ENCODE data around the gene MTRFR.

Gene MTRFR

DNA sequence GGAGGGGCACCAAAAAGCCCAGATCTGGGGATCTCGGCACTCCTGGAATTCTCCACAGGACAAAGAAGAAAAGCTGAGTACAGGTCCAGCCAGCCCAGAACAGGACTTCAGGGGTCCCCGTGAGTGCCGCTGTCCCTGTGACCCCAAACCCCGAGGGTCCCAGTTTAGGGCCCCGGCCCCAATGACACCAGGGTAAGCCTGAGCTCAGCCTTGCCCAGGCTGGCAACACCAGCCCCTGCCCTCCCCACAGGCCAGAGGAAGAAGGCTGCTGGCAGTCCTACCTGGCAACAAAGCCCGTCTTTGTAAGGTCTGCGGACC, 36.6 kb downstream of the MTRFR start:
- in situ Hi-C loops (cut with MboI; ENCODE audit: low sequenced_read_pairs) = no loop called here

- in situ Hi-C loops (cut with MboI; ENCODE audit: low sequenced_read_pairs) = no loop called here
These were observed 37.2 kb downstream of the MTRFR start for GRCh38 chr12:123270214-123271000.

- in situ Hi-C loops (cut with MboI; ENCODE audit: low sequenced_read_pairs) = no loop called here
These were observed 37.9 kb downstream of the MTRFR start for GRCh38 chr12:123271001-123271668.

DNA sequence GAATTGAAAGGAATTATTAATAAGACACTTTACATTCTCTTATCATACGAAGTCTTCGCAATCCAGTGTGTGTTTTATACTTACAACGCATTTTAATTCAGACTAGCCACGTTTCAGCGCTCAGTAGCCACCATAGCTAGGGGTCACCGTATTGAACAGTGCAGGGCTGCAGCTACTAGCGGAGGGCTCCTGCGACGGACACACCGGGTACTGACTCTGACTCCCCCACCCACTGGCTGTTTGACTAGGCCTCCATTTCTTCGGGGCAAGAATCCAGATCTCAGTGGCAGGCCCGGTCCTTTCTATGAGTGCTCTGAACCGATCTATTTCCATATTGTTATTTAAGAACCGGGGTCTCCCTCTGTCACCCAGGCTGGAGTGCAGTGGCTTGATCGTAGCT, 39.9 kb downstream of the MTRFR start:
- in situ Hi-C loops (cut with MboI; ENCODE audit: low sequenced_read_pairs) = no loop called here

- in situ Hi-C loops (cut with MboI; ENCODE audit: low sequenced_read_pairs) = no loop called here
These were observed 44.9 kb downstream of the MTRFR start for GRCh38 chr12:123278101-123278627.

- in situ Hi-C loops (cut with MboI; ENCODE audit: low sequenced_read_pairs) = no loop called here
These were observed 47.7 kb downstream of the MTRFR start for GRCh38 chr12:123280971-123281370.

DNA sequence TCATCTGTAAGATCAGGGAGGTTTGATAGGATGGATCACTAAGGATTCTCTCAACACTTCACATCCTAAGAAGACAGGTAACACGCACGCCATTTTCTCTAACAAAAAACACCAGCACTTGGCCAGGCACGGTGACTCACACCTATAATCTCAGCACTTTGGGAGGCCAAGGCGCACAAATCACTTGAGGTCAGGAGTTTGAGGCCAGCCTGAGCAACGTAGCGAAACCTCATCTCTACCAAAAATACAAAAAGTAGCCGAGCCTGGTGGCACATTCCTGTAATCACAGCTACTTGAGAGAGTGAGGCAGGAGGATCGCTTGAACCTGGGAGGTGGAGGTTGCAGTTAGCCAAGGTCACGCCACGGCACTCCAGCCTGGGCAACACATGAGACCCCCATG, 48.9 kb downstream of the MTRFR start:
- in situ Hi-C loops (cut with MboI; ENCODE audit: low sequenced_read_pairs) = no loop called here

DNA sequence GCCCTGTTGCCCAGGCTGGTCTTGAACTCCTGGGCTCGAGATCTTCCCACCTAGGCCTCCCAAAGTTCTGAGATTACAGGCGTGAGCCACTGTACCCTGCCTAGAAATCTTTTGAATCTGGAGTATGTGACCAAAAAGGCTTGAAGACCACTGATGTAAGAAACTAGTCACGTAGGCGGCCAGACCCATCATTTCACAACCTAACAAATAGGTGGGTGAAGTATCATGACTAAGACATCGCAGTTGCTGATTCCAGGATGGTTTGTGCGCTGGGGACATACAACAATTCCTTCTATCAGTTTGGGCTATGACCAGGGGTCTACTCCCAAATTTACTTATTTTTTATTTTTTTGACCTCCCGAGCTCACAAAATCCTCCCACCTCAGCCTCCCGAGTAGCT, 50.2 kb downstream of the MTRFR start:
- in situ Hi-C loops (cut with MboI; ENCODE audit: low sequenced_read_pairs) = no loop called here

DNA sequence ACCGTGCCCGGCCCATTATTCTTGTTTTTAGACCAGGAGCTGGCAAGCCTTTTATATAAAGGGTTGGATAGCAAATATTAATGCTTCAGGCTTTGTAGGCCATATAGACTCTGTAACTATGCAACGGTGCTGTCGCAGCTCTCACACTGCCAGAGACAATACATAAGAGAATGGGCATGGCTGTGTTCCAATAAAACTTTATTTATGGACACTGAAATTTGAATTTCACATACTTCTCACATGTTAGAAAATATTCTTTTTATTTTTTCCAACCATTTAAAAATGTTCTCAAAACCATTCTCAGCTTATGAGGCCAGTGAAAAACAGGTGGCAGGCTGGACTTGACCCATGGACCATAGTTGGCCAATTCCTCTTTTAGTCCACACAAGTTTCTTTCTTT, 51.4 kb downstream of the MTRFR start:
- in situ Hi-C loops (cut with MboI; ENCODE audit: low sequenced_read_pairs) = no loop called here

DNA sequence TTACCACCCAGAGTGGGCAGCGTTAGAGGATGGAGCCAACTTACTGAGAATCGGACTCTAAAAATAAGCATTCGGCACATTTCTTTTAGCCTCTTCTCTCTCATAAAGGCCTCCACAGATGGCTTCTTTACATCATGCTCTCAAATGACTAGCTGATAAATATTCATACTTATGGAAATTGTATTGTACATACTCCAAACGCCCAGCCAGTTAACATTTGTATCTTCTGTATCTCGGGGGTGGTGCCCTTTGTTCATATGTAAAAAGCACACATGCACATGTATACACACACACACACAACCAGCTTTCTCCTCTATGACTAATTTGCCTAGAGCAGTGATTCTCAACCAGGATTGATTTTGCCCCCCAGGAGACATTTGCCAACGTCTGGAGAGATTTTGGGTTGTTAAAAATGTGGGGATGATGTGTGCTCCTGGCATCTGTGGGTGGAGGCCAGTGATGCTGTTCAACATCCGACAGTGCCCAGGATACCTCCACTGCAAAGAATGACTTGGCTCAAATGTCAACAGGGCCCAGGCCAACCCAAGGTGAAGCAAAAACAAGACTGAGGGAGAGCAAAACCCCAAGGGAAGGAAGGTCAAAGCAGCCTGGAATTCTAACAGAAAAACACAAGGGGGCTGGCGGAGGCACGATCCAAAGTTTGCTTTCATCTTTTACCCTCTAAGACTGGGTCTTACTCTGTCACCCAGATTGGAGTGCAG, 53.6 kb downstream of the MTRFR start:
- in situ Hi-C loops (cut with MboI; ENCODE audit: low sequenced_read_pairs) = no loop called here

DNA sequence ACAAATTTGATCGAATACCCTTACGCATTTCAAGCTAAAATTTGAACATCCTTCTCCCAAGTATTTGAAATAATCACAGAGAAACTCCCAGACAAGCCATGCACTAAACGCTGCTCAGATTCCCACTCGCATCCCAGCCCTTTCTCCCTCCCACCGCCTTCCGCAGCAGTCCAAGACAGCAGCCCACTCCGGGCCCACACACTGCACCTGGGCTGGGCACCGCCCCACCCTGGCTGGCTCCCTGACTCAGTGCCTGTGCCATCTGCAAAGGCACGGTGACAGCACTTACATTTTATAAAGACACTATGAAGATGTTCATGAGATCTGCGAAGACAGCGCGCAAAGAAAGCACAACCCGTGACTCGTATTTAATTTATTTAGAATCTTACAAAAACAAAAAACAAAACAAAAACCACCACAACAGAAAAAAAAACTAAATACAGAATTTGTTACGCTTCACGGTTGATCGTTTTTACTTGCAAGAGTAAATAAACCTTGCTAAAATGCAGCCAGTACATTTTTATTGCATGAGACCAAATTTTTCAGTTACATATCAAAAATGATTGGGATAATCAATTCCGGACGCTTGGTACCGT, 55.6 kb downstream of the MTRFR start:
- in situ Hi-C loops (cut with MboI; ENCODE audit: low sequenced_read_pairs) = no loop called here

GRCh38 chr12:123289911-123290310, 56.7 kb downstream of the MTRFR start:
- in situ Hi-C loops (cut with MboI; ENCODE audit: low sequenced_read_pairs) = no loop called here

- in situ Hi-C loops (cut with MboI; ENCODE audit: low sequenced_read_pairs) = no loop called here
These were observed 60.0 kb downstream of the MTRFR start for GRCh38 chr12:123293178-123293760.

GRCh38 chr12:123305136-123305535, 71.9 kb downstream of the MTRFR start:
- in situ Hi-C loops (cut with MboI; ENCODE audit: low sequenced_read_pairs) = loop anchor here (25.0 kb wide), 1 partner anchor 718 kb away; no protein-coding TSS in a partner anchor

- in situ Hi-C loops (cut with MboI; ENCODE audit: low sequenced_read_pairs) = loop anchor here (25.0 kb wide), 1 partner anchor 719 kb away; no protein-coding TSS in a partner anchor
These were observed 73.0 kb downstream of the MTRFR start for GRCh38 chr12:123306200-123306599.
